GM12878 (cell line): Measurements from ENCODE around the gene HOXD12. TPM values are rescaled to one million over a fixed set of nuclear protein-coding genes. Genes with fewer than 3 reads are reported as not detected.

Experiments used
- ATAC-seq: fragments of 200-7000 bp; cut with Tn5 transposase; 3 replicates; pipeline ENCODE4 v1.9.1; 2020; ENCODE audit warnings: mild to moderate bottlenecking, moderate library complexity
- BruUV-seq: library from RNA; stranded (reverse); fragments of 400-500 nt; replicated peaks from 2 replicates; lab custom pipeline; 2021; lab: Mats Ljungman, UMichigan
- CTCF ChIA-PET: fragments of 300-600 bp; sonication (Branson Sonifier 250); formaldehyde crosslinking; extraction: SDS; loops from one replicate; lab custom pipeline; 2021; ENCODE audit warnings: inconsistent platforms; lab: Yijun Ruan, JAX
- POLR2A ChIA-PET: fragments of 350-600 bp; formaldehyde crosslinking; extraction: SDS; loops from one replicate; lab custom pipeline; 2021; ENCODE audit warnings: inconsistent platforms; lab: Charles Lee
- RAD21 ChIA-PET: fragments of 300-600 bp; sonication (Branson Sonifier 250); formaldehyde crosslinking; loops from one replicate; lab custom pipeline; 2023; ENCODE audit warnings: antibody characterized with exemption; ENCODE audit not compliant: unreplicated experiment; lab: Charles Lee
- SMC1A ChIA-PET: fragments of 300-600 bp; sonication (Branson Sonifier 250); formaldehyde crosslinking; loops from one replicate; lab custom pipeline; 2023; ENCODE audit not compliant: unreplicated experiment, uncharacterized antibody; lab: Charles Lee
- DNase-seq: peaks from one replicate; pipeline ENCODE4 v3.0.0-alpha.2; 2011; ENCODE audit warnings: low read depth, low spot score
- FAIRE-seq: peaks from 3 replicates; lab custom pipeline; 2011; peaks lifted over from hg19 to GRCh38; lab: Jason Lieb, UNC
- H2AFZ ChIP-seq: 2 replicates; pipeline ENCODE4 v1.6.0; 2011; ENCODE audit warnings: low read depth, low read length, control low read depth; ENCODE audit not compliant: control insufficient read depth
- H3K27ac ChIP-seq: 2 replicates; pipeline ENCODE4 v1.5.1; 2011; ENCODE audit warnings: control low read depth; ENCODE audit not compliant: control insufficient read depth, insufficient read depth
- H3K27me3 ChIP-seq, 2 experiments: replicated peaks in 1 of 2; 2 replicates each; pipeline versions ENCODE4 v1.6.0 to v1.6.1; 2011; ENCODE audit warnings: low read length in 1 of 2; ENCODE audit not compliant: control insufficient read depth in 2 of 2, insufficient read depth in 2 of 2
- H3K36me3 ChIP-seq, 2 experiments: 2 replicates each; pipeline ENCODE4 v1.5.1; 2011; ENCODE audit warnings: low read length in 1 of 2; ENCODE audit not compliant: control insufficient read depth in 2 of 2, insufficient read depth in 2 of 2
- H3K4me1 ChIP-seq: 2 replicates; pipeline ENCODE4 v1.6.1; 2011; ENCODE audit warnings: mild to moderate bottlenecking, low read length, moderate library complexity, mixed read lengths; ENCODE audit not compliant: control insufficient read depth, insufficient read depth
- H3K4me2 ChIP-seq: 2 replicates; pipeline ENCODE4 v1.6.0; 2011; ENCODE audit warnings: control low read depth; ENCODE audit not compliant: control insufficient read depth, insufficient read depth
- H3K4me3 ChIP-seq: fragments of 200-600 bp; sonication (generic); 2 replicates; pipeline ENCODE4 v1.5.1; 2016
- H3K79me2 ChIP-seq: 2 replicates; pipeline ENCODE4 v1.6.0; 2011; ENCODE audit warnings: low read length; ENCODE audit not compliant: control insufficient read depth, insufficient read depth
- H3K9ac ChIP-seq: 2 replicates; pipeline ENCODE4 v1.8.0; 2011; ENCODE audit warnings: low read length, control low read depth, mixed read lengths; ENCODE audit not compliant: control insufficient read depth, insufficient read depth
- H3K9me3 ChIP-seq: replicated peaks from 3 replicates; pipeline ENCODE4 v1.5.1; 2011; ENCODE audit warnings: mild to moderate bottlenecking, low read length; ENCODE audit not compliant: control insufficient read depth, insufficient read depth
- H4K20me1 ChIP-seq: 2 replicates; pipeline ENCODE4 v1.6.0; 2011; ENCODE audit not compliant: control insufficient read depth, insufficient read depth
- CUX1 ChIP-seq: IDR thresholded peaks from 2 replicates; pipeline ENCODE4 v1.6.1; 2012; ENCODE audit warnings: improper control_type of control experiment, low read depth, low read length; ENCODE audit not compliant: insufficient replicate concordance
- GATAD2B ChIP-seq: fragments of 450-650 bp; conservative IDR thresholded peaks from 2 replicates; pipeline ENCODE4 v1.6.1; 2017; ENCODE audit warnings: low read depth, mild to moderate bottlenecking, moderate library complexity
- IKZF2 ChIP-seq, 2 experiments: fragments of 450-650 bp; IDR thresholded peaks; 2 replicates each; pipeline ENCODE4 v1.6.1; 2017; ENCODE audit warnings: mild to moderate bottlenecking in 2 of 2, moderate library complexity in 2 of 2
- KLF5 ChIP-seq: fragments of 450-650 bp; IDR thresholded peaks from 2 replicates; pipeline ENCODE4 v1.6.1; 2014; ENCODE audit warnings: mild to moderate bottlenecking; ENCODE audit not compliant: partially characterized antibody
- MTA2 ChIP-seq: fragments of 450-650 bp; IDR thresholded peaks from 2 replicates; pipeline ENCODE4 v1.6.1; 2016; ENCODE audit warnings: low read depth, mild to moderate bottlenecking, moderate library complexity
- NFYA ChIP-seq: IDR thresholded peaks from 2 replicates; pipeline ENCODE4 v1.6.1; 2011; ENCODE audit warnings: low read depth, mild to moderate bottlenecking, low read length, improper control_type of control experiment, borderline replicate concordance
- RAD21 ChIP-seq: IDR thresholded peaks from 2 replicates; pipeline ENCODE4 v1.6.1; 2011; ENCODE audit warnings: mild to moderate bottlenecking, low read depth, low read length, moderate library complexity; ENCODE audit not compliant: insufficient read depth
- SIX5 ChIP-seq: IDR thresholded peaks from 2 replicates; pipeline ENCODE4 v1.6.1; 2011; ENCODE audit warnings: mild to moderate bottlenecking, low read depth, low read length, moderate library complexity; ENCODE audit not compliant: severe bottlenecking
- SMC3 ChIP-seq: IDR thresholded peaks from 2 replicates; pipeline ENCODE4 v1.6.1; 2011; ENCODE audit warnings: low read length, improper control_type of control experiment, borderline replicate concordance
- STAT1 ChIP-seq: fragments of 450-650 bp; conservative IDR thresholded peaks from 2 replicates; pipeline ENCODE4 v1.6.1; 2014; ENCODE audit warnings: antibody characterized with exemption, mild to moderate bottlenecking
- TCF3 ChIP-seq: IDR thresholded peaks from 2 replicates; pipeline ENCODE4 v1.6.1; 2012; ENCODE audit warnings: low read depth, mild to moderate bottlenecking, low read length, borderline replicate concordance; ENCODE audit not compliant: insufficient read depth
- YBX1 ChIP-seq: fragments of 450-650 bp; IDR thresholded peaks from 2 replicates; pipeline ENCODE4 v1.6.1; 2016; ENCODE audit warnings: antibody characterized with exemption
- ZBTB33 ChIP-seq: fragments of 450-650 bp; IDR thresholded peaks from 2 replicates; pipeline ENCODE4 v1.6.1; 2017; ENCODE audit warnings: mild to moderate bottlenecking
- ZBTB4 ChIP-seq: fragments of 450-650 bp; formaldehyde crosslinking; IDR thresholded peaks from 2 replicates; pipeline ENCODE4 v1.4.0; 2022; ENCODE audit warnings: mild to moderate bottlenecking, moderate library complexity
- ZNF207 ChIP-seq: fragments of 450-650 bp; IDR thresholded peaks from 2 replicates; pipeline ENCODE4 v1.6.1; 2014; ENCODE audit warnings: antibody characterized with exemption, mild to moderate bottlenecking, borderline replicate concordance
- WGBS: methylation state at CpG from one replicate; pipeline ENCODE4 v1.1.6; 2016; ENCODE audit warnings: low lambda C conversion rate; ENCODE audit not compliant: insufficient replicate concordance, insufficient coverage; ENCODE audit errors: missing lambda C conversion rate; 5-methylcytosine and 5-hydroxymethylcytosine counted together
- in situ Hi-C: fragments of 300-500 bp; cut with MboI; formaldehyde crosslinking; loops from 9 replicates; pipeline ENCODE4 v1.14.3; 2018; ENCODE audit warnings: mixed read lengths
- intact Hi-C: fragments of 100-400 bp; cut with micrococcal nuclease; formaldehyde crosslinking; loops from one replicate; pipeline ENCODE4 v1.14.2; 2022; ENCODE audit not compliant: unreplicated experiment
- polyA plus RNA-seq, 11 experiments: library from polyadenylated mRNA; depleted of rRNA in 4 of 11; unstranded in 6 of 11; stranded (reverse) in 5 of 11; fragments of >200 nt; fragmentation: Nextera tagmentation in 4 of 11; fragmentation: Illumina TruSeq in 1 of 11; extraction: Ambion mirVana in 4 of 11; extraction: Trizol in 1 of 11; gene quantifications; 1 replicate in 1 of 11; 2 replicates in 10 of 11; pipeline versions ENCODE4 v1.2.1 to v1.2.3, GENCODE V29; 2011 to 2016; ENCODE audit warnings: inconsistent platforms in 2 of 11, missing spikeins in 2 of 11, low read depth in 1 of 11
- total RNA-seq, 4 experiments: library from RNA; depleted of rRNA in 3 of 4; stranded (reverse); fragments of >200 nt in 3 of 4; fragmentation: Illumina TruSeq in 1 of 4; extraction: Trizol in 1 of 4; gene quantifications; 2 replicates each; pipeline versions ENCODE4 v1.2.1 to v1.2.3, GENCODE V29; 2013 to 2021

HOXD12 gene
- total and polyA plus RNA-seq, 10 of the 15 experiments (the other 5 are each of a cell fraction or from before 2014, with no cell fraction given): not detected

- ChIA-PET RAD21 (no interaction called here), CTCF (no interaction called here), SMC1A (no interaction called here), POLR2A (no interaction called here)
- Histone ChIP-seq H3K4me1 (no peaks in the 10 kb centered on the region; the same call in 1 of the 2 replicates), H3K9ac (no peak overlapping the region), H2AFZ (no peak overlapping the region), H3K9me3 (no peaks in the 10 kb centered on the region; the same call in 1 of the 3 replicates), H3K4me3 (no peak overlapping the region), H3K36me3 (no peaks in the 10 kb centered on the region), H3K4me2 (no peak overlapping the region), H3K27me3 (peaks cover 17 to 39% of the 10 kb centered on the region in 2 experiments), H4K20me1 (no peaks in the 10 kb centered on the region), H3K27ac (no peak overlapping the region), H3K79me2 (no peaks in the 10 kb centered on the region)
- in situ Hi-C loops: no loop called here
- no TSS peak for BruUV-seq
- WGBS: 32% methylated on average over 30 of the region's 30 CpGs
- no peak for DNase-seq
- intact Hi-C loops: no loop called here
- ATAC-seq: no peak
- FAIRE-seq: no peak
- TF ChIP-seq STAT1: no peak
- TF ChIP-seq IKZF2 (IDR thresholded peaks at IDR 0.05): no peak
- TF ChIP-seq ZBTB4: no peak
- TF ChIP-seq KLF5: no peak
- TF ChIP-seq TCF3: no peak
- TF ChIP-seq MTA2: no peak
- no peak for TF ChIP-seq SMC3
- no peak for TF ChIP-seq YBX1
- TF ChIP-seq SIX5: no peak
- TF ChIP-seq ZBTB33: no peak
- no peak for TF ChIP-seq GATAD2B
- no peak for TF ChIP-seq ZNF207
- no peak for TF ChIP-seq RAD21
- no peak for TF ChIP-seq CUX1
- TF ChIP-seq NFYA: no peak
These were observed 31.2 kb upstream of the HOXD12 start for GRCh38 chr2:176068419-176068832.
